GM23248 (cell line): ENCODE data around the gene SEL1L3.

ENCODE experiments used
- EZH2 ChIP-seq: fragments of 200-600 bp; sonication (generic); IDR thresholded peaks from 2 replicates; pipeline ENCODE4 v1.6.1; 2018; ENCODE audit warnings: antibody characterized with exemption, mild to moderate bottlenecking; ENCODE audit not compliant: insufficient read depth, poor library complexity, severe bottlenecking
- EZH2phosphoT487 ChIP-seq: fragments of 200-600 bp; sonication (generic); IDR thresholded peaks from 2 replicates; pipeline ENCODE4 v1.6.1; 2018; ENCODE audit warnings: antibody characterized with exemption, moderate library complexity, mild to moderate bottlenecking, low read depth; ENCODE audit not compliant: insufficient read depth

GRCh38 chr4:25817059-25817681, 45.6 kb downstream of the SEL1L3 start:
- TF ChIP-seq EZH2 (no peak), EZH2phosphoT487 (no peak)
